SK-N-MC (cell line): ENCODE data around the gene APBA3.
"Not testable (repeated sequence)": the region's sequence is repeated elsewhere in the genome, so short reads cannot be mapped to it uniquely, and the experiment has no call there.

ENCODE experiments used
- EZH2 ChIP-seq: fragments of 200-600 bp; sonication (generic); IDR thresholded peaks from one replicate; pipeline ENCODE4 v1.6.1; 2017; ENCODE audit warnings: antibody characterized with exemption
- FOXP2 ChIP-seq: optimal IDR thresholded peaks from 2 replicates; pipeline ENCODE3; 2011; ENCODE audit warnings: mild to moderate bottlenecking, moderate library complexity; ENCODE audit not compliant: insufficient read depth; ENCODE audit errors: extremely low read length, control extremely low read depth
- POLR2AphosphoS5 ChIP-seq: IDR thresholded peaks from 2 replicates; pipeline ENCODE4 v1.6.1; 2012; ENCODE audit warnings: mild to moderate bottlenecking, low read depth, low read length, borderline replicate concordance

DNA sequence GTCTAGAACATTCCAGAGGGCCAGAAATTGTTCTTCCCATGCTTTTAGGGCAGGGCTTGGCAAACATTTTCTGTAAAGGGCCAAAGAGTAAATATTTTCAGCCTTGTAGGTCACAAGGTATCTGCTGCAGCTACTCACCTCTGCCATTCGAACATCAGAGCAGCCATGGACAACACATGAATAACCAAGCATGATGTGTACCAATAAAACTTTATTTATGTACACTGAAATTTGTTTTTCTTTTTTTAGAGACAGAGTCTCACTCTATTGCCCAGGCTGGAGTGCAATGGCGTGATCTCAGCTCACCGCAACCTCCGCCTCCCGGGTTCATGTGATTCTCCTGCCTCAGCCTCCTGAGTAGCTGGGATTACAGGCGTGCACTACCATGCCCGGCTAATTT, 3.8 kb downstream of the APBA3 start:
- TF ChIP-seq POLR2AphosphoS5, EZH2, FOXP2: not testable (repeated sequence)
